Stimulated activated effector memory CD8-positive, alpha-beta T cell treated with anti-CD3 and anti-CD28 coated beads, Interleukin-12 subunit alpha, Interleukin-12 subunit beta, amount 100 ng/mL, for 72 hours (primary cell): Measurements from ENCODE around the gene FXYD3.

Source experiments
- ATAC-seq: fragments of 150-1000 bp; cut with Tn5 transposase; 2 replicates; pipeline ENCODE4 v1.10.0; 2021
- DNase-seq, 2 donors: peaks; one replicate each; pipeline ENCODE4 v3.0.0; 2021 to 2022; ENCODE audit warnings: low spot score in 2 of 2
- H3K27ac Mint-ChIP-seq: one replicate; pipeline ENCODE4 v1.8.0; 2022; ENCODE audit warnings: mild to moderate bottlenecking, mixed read lengths
- H3K36me3 Mint-ChIP-seq: one replicate; pipeline ENCODE4 v1.8.0; 2022; ENCODE audit warnings: mild to moderate bottlenecking, mixed read lengths
- H3K4me1 Mint-ChIP-seq: one replicate; pipeline ENCODE4 v1.8.0; 2022; ENCODE audit warnings: mixed read lengths
- H3K4me3 Mint-ChIP-seq: one replicate; pipeline ENCODE4 v1.8.0; 2022; ENCODE audit warnings: mild to moderate bottlenecking, mixed read lengths
- H3K9me3 Mint-ChIP-seq: one replicate; pipeline ENCODE4 v1.8.0; 2022; ENCODE audit warnings: mixed read lengths

Gene FXYD3

GRCh38 chr19:35115177-35115951 lies at the start of gene FXYD3:
FXYD3 (plus strand) TSS chr19:35115823; CDS start chr19:35119377, 3,554 bp downstream.
- DNase-seq (no peak), ATAC-seq (no peak)
- Mint-ChIP-seq H3K4me3 (peak within 1 kb of the TSS; percentile 41), H3K27ac (no peak within 1 kb of the TSS), H3K4me1 (peaks cover 8% of the 10 kb centered on the region), H3K9me3 (no peaks in the 10 kb centered on the region), H3K36me3 (no peaks in the 10 kb centered on the region)

- Mint-ChIP-seq H3K27ac (no peak overlapping the region), H3K36me3 (no peaks in the 10 kb centered on the region), H3K9me3 (no peaks in the 10 kb centered on the region), H3K4me3 (no peak overlapping the region), H3K4me1 (peaks cover 18% of the 10 kb centered on the region)
- no peak for ATAC-seq
- DNase-seq: no peak
Observed at GRCh38 chr19:35066121-35066520, 49.5 kb upstream of the FXYD3 start.

- Mint-ChIP-seq H3K4me3 (no peak overlapping the region), H3K27ac (peak overlapping the region; percentile 61), H3K9me3 (no peaks in the 10 kb centered on the region), H3K36me3 (no peaks in the 10 kb centered on the region), H3K4me1 (peaks cover 18% of the 10 kb centered on the region)
- ATAC-seq (peak; percentile 93), DNase-seq (peak; percentile 90 to 95)
Observed at GRCh38 chr19:35066691-35067563, 48.7 kb upstream of the FXYD3 start.

GRCh38 chr19:35068941-35069634 lies 46.5 kb upstream of the FXYD3 start:
- no peak for DNase-seq
- no peak for ATAC-seq
- H3K9me3 Mint-ChIP-seq: no peaks in the 10 kb centered on the region
- H3K27ac Mint-ChIP-seq: no peak overlapping the region
- H3K4me3 Mint-ChIP-seq: no peak overlapping the region
- no peaks in the 10 kb centered on the region for H3K36me3 Mint-ChIP-seq
- H3K4me1 Mint-ChIP-seq: peaks cover 9% of the 10 kb centered on the region

GRCh38 chr19:35069696-35070095 lies 45.9 kb upstream of the FXYD3 start:
- no peak overlapping the region for H3K27ac Mint-ChIP-seq
- H3K4me1 Mint-ChIP-seq: peaks cover 8% of the 10 kb centered on the region
- H3K36me3 Mint-ChIP-seq: no peaks in the 10 kb centered on the region
- H3K4me3 Mint-ChIP-seq: no peak overlapping the region
- no peak for DNase-seq
- no peak for ATAC-seq
- no peaks in the 10 kb centered on the region for H3K9me3 Mint-ChIP-seq

GRCh38 chr19:35070471-35070870 lies 45.2 kb upstream of the FXYD3 start:
- Mint-ChIP-seq H3K4me3 (no peak overlapping the region), H3K36me3 (no peaks in the 10 kb centered on the region), H3K27ac (no peak overlapping the region), H3K9me3 (no peaks in the 10 kb centered on the region), H3K4me1 (peaks cover 8% of the 10 kb centered on the region)
- DNase-seq (no peak), ATAC-seq (no peak)

- H3K36me3 Mint-ChIP-seq: no peaks in the 10 kb centered on the region
- no peaks in the 10 kb centered on the region for H3K4me1 Mint-ChIP-seq
- DNase-seq: no peak
- H3K27ac Mint-ChIP-seq: no peak overlapping the region
- no peak overlapping the region for H3K4me3 Mint-ChIP-seq
- H3K9me3 Mint-ChIP-seq: no peaks in the 10 kb centered on the region
- no peak for ATAC-seq
Observed at GRCh38 chr19:35073516-35073915, 42.1 kb upstream of the FXYD3 start.

GRCh38 chr19:35073941-35074340 lies 41.7 kb upstream of the FXYD3 start:
- DNase-seq (no peak), ATAC-seq (peak; percentile 8)
- Mint-ChIP-seq H3K27ac (no peak overlapping the region), H3K4me1 (no peaks in the 10 kb centered on the region), H3K4me3 (no peak overlapping the region), H3K9me3 (no peaks in the 10 kb centered on the region), H3K36me3 (no peaks in the 10 kb centered on the region)

- Mint-ChIP-seq H3K36me3 (no peaks in the 10 kb centered on the region), H3K27ac (no peak overlapping the region), H3K9me3 (no peaks in the 10 kb centered on the region), H3K4me3 (no peak overlapping the region), H3K4me1 (no peaks in the 10 kb centered on the region)
- ATAC-seq (peak; percentile 24), DNase-seq (no peak)
Observed at GRCh38 chr19:35074426-35075201, 41.0 kb upstream of the FXYD3 start.

- Mint-ChIP-seq H3K9me3 (no peaks in the 10 kb centered on the region), H3K4me3 (no peak overlapping the region), H3K36me3 (no peaks in the 10 kb centered on the region), H3K27ac (no peak overlapping the region), H3K4me1 (no peaks in the 10 kb centered on the region)
- ATAC-seq (no peak), DNase-seq (no peak)
Observed at GRCh38 chr19:35075202-35076025, 40.2 kb upstream of the FXYD3 start.

GRCh38 chr19:35076026-35076370 lies 39.6 kb upstream of the FXYD3 start:
- no peaks in the 10 kb centered on the region for H3K4me1 Mint-ChIP-seq
- no peak overlapping the region for H3K4me3 Mint-ChIP-seq
- no peaks in the 10 kb centered on the region for H3K36me3 Mint-ChIP-seq
- no peak for DNase-seq
- no peak overlapping the region for H3K27ac Mint-ChIP-seq
- H3K9me3 Mint-ChIP-seq: no peaks in the 10 kb centered on the region
- no peak for ATAC-seq

- no peak overlapping the region for H3K4me3 Mint-ChIP-seq
- no peaks in the 10 kb centered on the region for H3K36me3 Mint-ChIP-seq
- ATAC-seq: peak; percentile 31
- H3K9me3 Mint-ChIP-seq: no peaks in the 10 kb centered on the region
- no peak for DNase-seq
- H3K4me1 Mint-ChIP-seq: no peaks in the 10 kb centered on the region
- no peak overlapping the region for H3K27ac Mint-ChIP-seq
Observed at GRCh38 chr19:35076657-35077056, 39.0 kb upstream of the FXYD3 start.

- DNase-seq: no peak
- Mint-ChIP-seq H3K27ac (no peak overlapping the region), H3K36me3 (no peaks in the 10 kb centered on the region), H3K4me3 (no peak overlapping the region), H3K9me3 (no peaks in the 10 kb centered on the region), H3K4me1 (no peaks in the 10 kb centered on the region)
- ATAC-seq: no peak
Observed at GRCh38 chr19:35077411-35078223, 38.0 kb upstream of the FXYD3 start.

- H3K9me3 Mint-ChIP-seq: no peaks in the 10 kb centered on the region
- no peaks in the 10 kb centered on the region for H3K36me3 Mint-ChIP-seq
- no peak for ATAC-seq
Observed at GRCh38 chr19:35079826-35080225, 35.8 kb upstream of the FXYD3 start.

More at GRCh38 chr19:35079826-35080225, 35.8 kb upstream of the FXYD3 start:
- Mint-ChIP-seq H3K27ac (no peak overlapping the region), H3K4me3 (no peak overlapping the region), H3K4me1 (no peaks in the 10 kb centered on the region)
- DNase-seq: no peak
